Skeletal muscle cell (primary cell): ENCODE data around the gene TTYH1.
"Not testable (repeated sequence)": the region's sequence is repeated elsewhere in the genome, so short reads cannot be mapped to it uniquely, and the experiment has no call there.

Experiments used
- DNase-seq: peaks from one replicate; pipeline ENCODE4 v3.0.0-alpha.2; 2010; ENCODE audit warnings: low read depth
- H3K4me3 ChIP-seq: 2 replicates; pipeline ENCODE4 v1.5.1; 2011; ENCODE audit warnings: low read depth, mild to moderate bottlenecking, control low read depth, low read length, moderate library complexity

TTYH1 gene

DNA sequence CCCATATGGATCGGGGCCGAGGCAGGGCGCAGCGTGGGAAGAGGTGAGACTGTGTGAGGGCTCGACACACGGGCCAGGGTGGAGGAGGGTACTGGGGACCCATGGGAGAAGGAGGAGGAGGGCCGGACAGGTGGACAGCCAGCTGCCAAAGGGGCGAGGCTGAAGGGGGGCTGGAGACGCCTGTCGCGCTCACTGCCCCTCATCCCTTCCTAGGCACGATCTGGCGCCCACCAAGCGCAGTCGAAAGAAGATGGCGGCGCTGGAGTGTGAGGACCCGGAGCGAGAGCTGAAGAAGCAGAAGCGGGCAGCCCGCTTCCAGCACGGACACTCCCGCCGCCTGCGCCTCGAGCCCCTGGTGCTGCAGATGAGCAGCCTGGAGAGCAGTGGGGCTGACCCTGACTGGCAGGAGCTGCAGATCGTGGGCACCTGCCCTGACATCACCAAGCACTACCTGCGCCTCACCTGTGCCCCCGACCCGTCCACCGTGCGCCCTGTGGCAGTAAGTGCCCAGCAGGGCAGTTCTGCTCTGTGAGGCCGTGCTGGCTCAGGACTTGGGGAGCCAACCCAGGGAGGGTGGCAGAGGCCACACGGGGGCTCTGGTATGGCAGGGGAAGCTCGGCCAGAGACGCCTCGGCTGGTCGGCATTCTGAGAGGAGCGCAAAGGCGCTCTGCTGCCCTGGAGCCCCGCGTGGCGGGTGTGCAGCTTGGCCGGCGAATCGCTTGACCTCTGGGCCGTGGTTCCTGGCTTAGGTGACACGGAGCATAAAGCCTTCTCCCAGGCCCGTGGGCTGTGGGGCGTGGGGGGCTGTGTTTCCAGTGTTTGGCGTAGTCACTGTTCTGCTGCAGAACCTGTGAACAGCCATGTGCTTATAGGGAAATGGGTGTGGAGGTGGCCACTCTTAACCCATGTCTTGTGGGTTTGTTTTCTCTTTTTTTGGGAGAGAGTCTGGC is 41.4 kb downstream of the TTYH1 start:
- no peak for DNase-seq
- H3K4me3 ChIP-seq: no peak overlapping the region

DNA sequence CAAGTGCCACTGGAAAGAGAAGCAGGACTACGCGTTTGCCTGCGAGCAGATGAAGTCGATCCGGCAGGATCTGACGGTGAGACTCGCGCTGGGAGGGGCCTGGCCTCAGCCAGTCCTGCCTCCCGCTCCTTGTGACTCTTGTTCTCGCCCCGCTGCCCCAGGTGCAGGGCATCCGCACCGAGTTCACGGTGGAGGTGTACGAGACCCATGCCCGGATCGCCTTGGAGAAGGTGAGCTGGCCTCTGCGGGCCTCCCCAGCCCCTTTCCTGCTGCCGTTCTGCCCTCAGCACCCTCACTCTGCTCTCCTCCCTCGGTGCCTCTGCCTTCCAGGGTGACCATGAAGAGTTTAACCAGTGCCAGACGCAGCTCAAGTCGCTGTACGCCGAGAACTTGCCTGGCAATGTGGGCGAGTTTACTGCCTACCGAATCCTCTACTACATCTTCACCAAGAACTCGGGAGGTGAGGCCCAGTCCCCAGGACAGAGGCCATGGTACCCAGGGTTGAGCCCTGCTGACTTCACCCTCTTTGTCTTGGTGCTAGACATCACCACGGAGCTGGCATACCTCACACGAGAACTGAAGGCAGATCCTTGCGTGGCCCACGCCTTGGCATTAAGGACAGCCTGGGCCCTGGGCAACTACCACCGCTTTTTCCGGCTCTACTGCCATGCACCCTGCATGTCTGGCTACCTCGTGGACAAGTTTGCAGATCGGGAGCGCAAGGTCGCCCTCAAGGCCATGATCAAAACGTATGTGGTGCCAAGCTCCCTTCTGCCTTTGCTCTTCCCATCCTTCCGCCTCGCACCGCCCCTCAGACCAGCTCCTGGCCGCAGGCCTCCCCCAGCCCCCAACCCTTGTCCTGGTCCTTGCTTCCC is 42.7 kb downstream of the TTYH1 start:
- H3K4me3 ChIP-seq: no peak overlapping the region
- no peak for DNase-seq

- DNase-seq: no peak
- no peak overlapping the region for H3K4me3 ChIP-seq
These were observed 43.5 kb downstream of the TTYH1 start for GRCh38 chr19:54458648-54459281.

- H3K4me3 ChIP-seq: no peak overlapping the region
- no peak for DNase-seq
These were observed 44.3 kb downstream of the TTYH1 start for GRCh38 chr19:54459282-54460229.

DNA sequence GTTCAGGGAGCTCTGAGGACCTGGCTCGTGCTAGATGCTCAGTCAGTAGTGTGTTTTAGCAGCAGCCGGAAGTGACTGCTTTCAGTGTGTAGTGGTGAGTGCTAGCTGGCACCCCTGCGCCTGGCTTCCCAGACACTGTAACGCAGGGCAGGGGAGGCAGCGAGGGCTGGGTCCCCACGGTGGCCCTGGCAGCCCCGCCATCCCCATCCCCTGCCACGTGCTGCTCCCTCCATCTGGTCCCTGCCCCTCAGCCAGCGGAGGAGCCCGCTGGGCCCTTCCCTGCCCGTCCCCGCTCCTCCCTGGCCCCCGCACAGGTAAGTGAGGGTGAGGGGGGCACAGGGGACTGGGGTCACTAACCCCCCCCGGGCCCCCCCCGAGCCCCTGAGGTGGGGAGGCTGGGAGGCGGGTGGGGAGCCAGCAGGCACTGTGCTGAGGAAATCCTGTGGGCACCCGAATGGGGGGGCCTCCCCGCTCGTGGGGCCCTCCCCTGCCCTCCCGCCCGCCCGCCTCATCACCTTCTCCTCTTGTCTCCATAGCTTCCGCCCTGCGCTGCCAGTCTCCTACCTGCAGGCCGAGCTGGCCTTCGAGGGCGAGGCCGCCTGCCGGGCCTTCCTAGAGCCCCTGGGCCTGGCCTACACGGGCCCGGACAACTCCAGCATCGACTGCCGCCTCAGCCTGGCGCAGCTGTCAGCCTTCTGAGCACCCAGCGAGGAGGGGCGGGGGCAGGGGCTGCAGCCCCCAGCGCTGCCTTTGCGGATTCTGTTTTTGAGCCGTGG is 45.2 kb downstream of the TTYH1 start:
- no peak overlapping the region for H3K4me3 ChIP-seq
- no peak for DNase-seq

DNA sequence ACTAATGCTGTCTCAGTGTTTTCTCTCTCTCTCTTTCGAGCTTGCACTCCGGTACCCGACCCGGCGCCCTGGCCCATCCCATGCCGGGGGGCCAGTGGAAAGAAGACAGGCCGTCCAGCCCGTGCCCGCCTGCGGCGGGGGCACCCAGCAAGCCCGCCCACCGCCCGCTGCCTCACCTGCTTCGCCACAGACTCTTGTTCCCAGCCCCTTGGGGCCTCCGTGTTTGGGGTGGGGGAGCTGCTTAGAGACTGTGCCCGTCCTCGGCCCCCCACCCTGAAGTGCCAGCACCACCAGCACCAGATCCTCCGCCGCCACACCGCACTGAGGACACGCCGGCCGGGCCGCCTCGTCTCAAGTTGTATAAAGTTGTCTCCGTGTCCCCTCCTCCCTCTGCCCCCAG is 45.9 kb downstream of the TTYH1 start:
- no peak for DNase-seq
- no peak overlapping the region for H3K4me3 ChIP-seq

DNA sequence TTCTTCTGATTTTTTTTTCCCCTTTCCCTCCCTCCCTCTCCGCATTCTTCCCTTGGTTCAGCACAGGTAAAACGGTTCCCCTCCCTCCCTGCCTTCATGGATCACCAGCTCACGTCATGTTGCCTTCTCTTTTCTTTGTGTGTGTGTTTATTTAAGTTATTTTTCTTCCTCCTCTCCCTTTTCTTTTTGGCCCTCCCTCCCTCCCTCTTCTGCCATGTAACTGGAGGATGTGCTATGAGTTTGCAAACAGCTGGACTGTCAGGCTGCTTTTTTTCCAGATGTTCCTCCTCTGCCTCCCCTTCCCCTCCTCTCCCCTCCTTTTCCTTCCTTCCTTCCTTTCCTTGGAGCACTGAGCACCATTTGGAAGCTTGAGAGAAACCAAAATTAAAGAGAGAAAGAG is 46.3 kb downstream of the TTYH1 start:
- DNase-seq: no peak
- no peak overlapping the region for H3K4me3 ChIP-seq

DNA sequence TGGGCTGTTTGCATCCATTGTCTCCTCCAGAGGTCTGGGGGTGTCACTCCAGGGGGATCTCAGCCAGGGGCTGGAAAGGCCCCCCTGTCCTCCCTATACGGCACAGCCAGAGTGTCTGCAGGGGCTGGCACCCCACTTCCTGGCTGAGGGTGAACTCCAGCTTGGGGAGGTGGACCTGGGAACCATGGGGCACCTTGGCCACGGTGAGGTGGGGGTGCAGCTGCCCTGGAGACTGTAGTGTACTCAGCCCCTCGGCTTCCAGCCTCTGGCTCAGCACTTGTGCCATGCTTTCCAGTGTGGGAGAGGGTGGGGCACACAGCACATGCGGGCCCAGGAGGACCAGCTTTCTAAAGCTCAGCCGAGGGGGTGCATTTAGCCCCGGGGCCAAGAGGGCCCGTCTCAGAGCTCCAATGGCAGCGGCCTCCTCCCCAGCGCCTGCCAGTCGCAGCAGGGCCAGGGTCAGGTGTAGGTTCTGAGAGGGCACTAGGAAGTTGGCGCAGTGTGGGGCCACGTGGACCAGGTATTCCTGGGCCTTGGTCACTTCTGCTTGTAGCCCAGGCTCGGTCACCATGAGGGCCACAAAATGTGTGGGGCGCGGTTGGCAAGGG is 46.9 kb downstream of the TTYH1 start:
- DNase-seq: no peak

GRCh38 chr19:54462655-54463530 is 47.6 kb downstream of the TTYH1 start:
- peak; percentile 41 for DNase-seq

More for the DNA sequence above, 46.9 kb downstream of the TTYH1 start:
- peak overlapping the region; percentile 60 for H3K4me3 ChIP-seq

GRCh38 chr19:54463531-54464043 is 48.3 kb downstream of the TTYH1 start, which contains the start of gene LENG9:
TSS of gene LENG9 (minus strand) at chr19:54463778. CDS start at chr19:54463526, 252 bp downstream.
- DNase-seq: peak; percentile 97
- peak within 1 kb of the TSS; percentile 60 for H3K4me3 ChIP-seq

More at GRCh38 chr19:54462655-54463530, 47.6 kb downstream of the TTYH1 start:
- H3K4me3 ChIP-seq: peak overlapping the region; percentile 60

DNA sequence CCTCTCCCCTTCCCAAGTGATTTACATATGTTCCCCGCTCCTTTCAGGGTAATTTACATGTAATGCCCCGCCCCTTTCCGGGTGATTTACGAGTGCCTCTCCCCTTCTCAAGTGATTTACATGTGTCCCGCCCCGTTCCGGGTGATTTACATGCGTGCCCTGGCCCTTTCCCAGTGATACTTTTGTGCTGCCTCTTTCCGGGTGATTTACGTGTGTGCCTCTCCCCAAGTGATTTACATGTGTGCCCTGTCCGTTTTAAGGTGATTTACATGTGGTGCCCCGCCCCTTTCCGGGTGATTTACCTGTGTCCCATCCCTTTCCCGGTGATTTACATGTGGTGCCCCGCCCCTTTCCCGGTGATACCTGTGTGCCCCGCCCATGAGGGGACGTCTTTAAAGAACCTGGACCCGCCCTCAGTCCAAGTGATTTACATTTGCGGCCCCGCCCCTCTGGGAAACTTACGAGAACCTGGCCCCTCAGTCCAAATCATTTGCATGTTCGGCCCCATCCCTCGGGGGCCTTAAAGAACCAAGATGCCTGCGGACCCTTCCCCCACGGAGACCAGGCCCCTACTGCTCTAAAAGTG is 48.9 kb downstream of the TTYH1 start:
- DNase-seq: peak; percentile 50
- H3K4me3 ChIP-seq: peak overlapping the region; percentile 60

DNA sequence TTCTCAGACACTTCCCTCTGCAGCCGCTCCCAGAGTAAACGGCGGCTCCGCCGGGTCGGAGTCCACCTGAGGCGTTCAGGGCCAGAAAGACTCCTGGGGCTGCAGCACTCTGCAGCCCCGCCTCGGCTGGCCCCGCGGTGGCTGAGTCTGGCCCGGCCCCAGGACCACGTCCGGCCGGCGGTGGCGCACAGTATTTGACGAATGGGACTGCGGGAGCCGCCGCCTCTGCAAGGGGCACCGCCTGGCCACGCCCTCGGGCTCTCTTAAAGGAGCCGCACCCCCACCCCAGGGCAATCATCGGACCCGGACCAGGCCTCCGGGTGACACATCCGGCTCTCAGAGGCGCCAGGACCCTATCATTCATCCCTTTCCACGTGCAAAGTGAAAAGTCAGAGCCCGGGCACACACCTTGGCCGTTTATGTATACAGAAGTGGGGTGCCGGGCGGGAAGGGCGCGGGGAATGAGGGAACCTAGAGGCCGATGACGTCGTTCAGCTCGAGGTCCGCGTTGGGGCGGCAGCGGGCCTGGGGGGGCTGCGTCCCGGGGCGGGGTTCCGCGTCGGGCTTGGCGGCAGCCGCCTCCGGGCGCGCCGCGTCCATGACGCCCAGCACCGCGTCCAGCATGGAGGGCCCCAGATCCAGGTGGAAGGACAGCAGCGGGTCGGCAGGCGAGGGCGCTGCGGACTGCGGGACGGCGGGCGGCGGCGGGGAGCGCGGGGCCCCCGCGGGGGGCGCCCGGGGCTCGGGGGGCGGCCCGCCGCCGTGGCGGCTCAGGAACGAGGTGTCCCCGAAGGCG is 49.6 kb downstream of the TTYH1 start:
- DNase-seq: peak; percentile 34

DNA sequence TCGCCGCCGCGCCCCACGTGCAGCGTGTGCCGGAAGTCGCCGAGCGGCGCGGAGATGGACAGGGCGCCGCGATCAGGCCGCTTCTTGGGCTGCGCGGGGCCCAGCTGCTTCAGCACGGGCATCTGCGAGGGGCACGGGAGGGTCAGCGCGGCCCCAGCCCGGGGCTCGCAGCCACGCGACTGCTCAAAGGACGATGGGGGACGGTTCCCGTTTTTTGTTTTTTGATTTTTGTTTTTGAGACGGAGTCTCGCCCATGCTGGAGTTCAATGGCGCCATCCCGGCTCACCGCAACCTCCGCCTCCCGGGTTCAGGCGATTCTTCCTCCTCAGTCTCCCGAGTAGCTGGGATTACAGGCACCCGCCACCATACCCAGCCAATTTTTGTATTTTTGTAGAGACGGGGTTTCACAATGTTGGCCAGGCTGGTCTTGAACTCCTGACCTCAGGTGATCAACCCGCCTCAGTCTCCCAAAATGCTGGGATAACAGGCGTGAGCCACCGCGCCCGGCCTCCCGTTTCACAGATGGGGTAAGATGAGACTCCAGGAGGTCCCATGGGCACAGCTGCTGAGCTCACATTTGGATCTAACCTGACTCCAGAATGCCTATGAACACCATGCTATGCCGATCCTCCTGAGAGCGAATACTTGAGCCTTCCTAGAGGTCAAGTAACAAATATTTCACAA is 50.3 kb downstream of the TTYH1 start:
- no peak for DNase-seq
- no peak overlapping the region for H3K4me3 ChIP-seq

More for the DNA sequence above, 49.6 kb downstream of the TTYH1 start:
- peak overlapping the region; percentile 60 for H3K4me3 ChIP-seq

DNA sequence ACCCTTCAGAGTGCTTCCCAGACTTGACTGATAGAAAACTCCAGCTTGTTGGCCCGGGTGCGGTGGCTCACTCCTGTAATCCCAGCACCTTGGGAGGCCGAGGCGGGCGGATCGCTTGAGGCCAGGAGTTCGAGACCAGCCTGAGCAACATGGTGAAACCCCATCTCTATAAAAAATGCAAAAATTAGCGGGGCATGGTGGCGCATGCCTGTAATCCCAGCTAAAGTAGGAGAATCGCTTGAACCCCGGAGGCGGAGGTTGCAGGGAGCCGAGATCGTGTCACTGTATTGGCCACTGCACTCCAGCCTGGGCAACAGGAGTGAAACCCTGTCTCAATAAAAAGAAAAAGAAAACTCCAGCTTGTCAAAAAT is 50.8 kb downstream of the TTYH1 start:
- not testable (repeated sequence) for DNase-seq, H3K4me3 ChIP-seq

- H3K4me3 ChIP-seq: no peak overlapping the region
- DNase-seq: no peak
These were observed 54.3 kb downstream of the TTYH1 start for GRCh38 chr19:54469496-54469934.
